ENCODE measurements around the gene PCSK7. TPM values are rescaled to one million over a fixed set of nuclear protein-coding genes. Genes with fewer than 3 reads are reported as not detected.
A peak's percentile ranks its signal among the peaks of the same experiment; 100 is the strongest.

Gene PCSK7
- total RNA-seq, 1 experiment from 2014 or later: 50.7 TPM

DNA sequence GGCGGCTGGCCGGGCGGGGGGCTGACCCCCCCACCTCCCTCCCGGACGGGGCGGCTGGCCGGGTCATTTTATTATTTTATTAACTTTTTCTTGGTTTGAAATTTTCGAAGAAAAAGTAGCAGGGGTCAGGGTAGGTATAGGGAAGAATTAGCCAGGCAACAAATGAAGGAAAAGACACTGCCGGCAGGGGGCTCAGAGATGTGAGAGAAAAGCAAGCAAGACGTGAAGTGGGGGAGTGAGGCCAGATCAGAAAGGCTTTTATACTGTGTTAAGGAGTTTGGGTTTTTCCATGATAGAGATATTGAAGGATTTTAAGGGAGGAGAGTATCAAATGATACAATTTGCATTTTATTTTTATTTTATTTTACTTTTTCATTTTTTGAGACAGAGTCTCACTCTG, 19.6 kb upstream of the PCSK7 start:
- H3K56ac ChIP-seq (ENCODE audit: insufficient read length, low read depth, low read length): no peak overlapping the region
- Mint-ChIP-seq H3K4me3 (no peak overlapping the region), H3K27ac (peak overlapping the region in 1 of 3 experiments; percentile 31; a peak in 1 of 7 replicates), H3K4me1 (peaks cover 0 to 2% of the 10 kb centered on the region in 2 experiments; a peak in 2 of 4 replicates), H3K36me3 (ENCODE audit: insufficient read depth in 1 of 3, low read depth in 3 of 3) (peaks cover 21 to 53% (median 45%) of the 10 kb centered on the region in 3 experiments), H3K27me3 (ENCODE audit: low read depth) (no peaks in the 10 kb centered on the region), H3K9me3 (no peaks in the 10 kb centered on the region; a peak in 1 of 5 replicates)
- H3K27ac ChIP-seq (ENCODE audit: insufficient read length, low read depth, low read length): no peak overlapping the region
- no peak overlapping the region for H3T11ph ChIP-seq (ENCODE audit: low read length)
- H3K4me1 ChIP-seq (ENCODE audit: insufficient read depth, low read length): no peaks in the 10 kb centered on the region
- H2BK20ac ChIP-seq (ENCODE audit: low read depth, low read length, poor library complexity, severe bottlenecking): no peak overlapping the region
- no peak overlapping the region for H2AK5ac ChIP-seq (ENCODE audit: insufficient read length, low read length)
- no peak overlapping the region for H3K9ac ChIP-seq (ENCODE audit: extremely low read depth, insufficient read length, low read length)
- H4K91ac ChIP-seq (ENCODE audit: insufficient read length, low read depth, low read length): no peak overlapping the region
- H3K27me3 ChIP-seq (ENCODE audit: insufficient read depth, low read length): no peaks in the 10 kb centered on the region
- no peak overlapping the region for H2AFZ ChIP-seq (ENCODE audit: low read length)
- no peak overlapping the region for H2BK15ac ChIP-seq (ENCODE audit: low read depth, low read length)
- H4K8ac ChIP-seq (replicated peaks; ENCODE audit: insufficient read length, low read depth, low read length): no peak overlapping the region
- no peaks in the 10 kb centered on the region for H4K20me1 ChIP-seq (ENCODE audit: control insufficient read depth, insufficient read depth, insufficient read length)
- H3K9me3 ChIP-seq (ENCODE audit: control insufficient read depth, low read depth, low read length): no peaks in the 10 kb centered on the region
- no peak overlapping the region for H3K14ac ChIP-seq (ENCODE audit: insufficient read depth, low read length)
- no peak overlapping the region for H2BK120ac ChIP-seq (ENCODE audit: low read depth, low read length, poor library complexity, severe bottlenecking)
- no peak overlapping the region for H3K4ac ChIP-seq (ENCODE audit: low read depth, low read length)
- H3K4me2 ChIP-seq (ENCODE audit: insufficient read depth, insufficient read length, low read length): no peak overlapping the region
- WGBS (ENCODE audit: extremely low coverage, insufficient read length, low lambda C conversion rate): no CpG with 5 or more reads among the region's 10 CpGs
- no peak overlapping the region for H3K23ac ChIP-seq (ENCODE audit: insufficient read length, low read depth, low read length)
- no peaks in the 10 kb centered on the region for H3K23me2 ChIP-seq (ENCODE audit: insufficient read length, low read depth, low read length, poor library complexity, severe bottlenecking)
- TF ChIP-seq, protein P1, sequence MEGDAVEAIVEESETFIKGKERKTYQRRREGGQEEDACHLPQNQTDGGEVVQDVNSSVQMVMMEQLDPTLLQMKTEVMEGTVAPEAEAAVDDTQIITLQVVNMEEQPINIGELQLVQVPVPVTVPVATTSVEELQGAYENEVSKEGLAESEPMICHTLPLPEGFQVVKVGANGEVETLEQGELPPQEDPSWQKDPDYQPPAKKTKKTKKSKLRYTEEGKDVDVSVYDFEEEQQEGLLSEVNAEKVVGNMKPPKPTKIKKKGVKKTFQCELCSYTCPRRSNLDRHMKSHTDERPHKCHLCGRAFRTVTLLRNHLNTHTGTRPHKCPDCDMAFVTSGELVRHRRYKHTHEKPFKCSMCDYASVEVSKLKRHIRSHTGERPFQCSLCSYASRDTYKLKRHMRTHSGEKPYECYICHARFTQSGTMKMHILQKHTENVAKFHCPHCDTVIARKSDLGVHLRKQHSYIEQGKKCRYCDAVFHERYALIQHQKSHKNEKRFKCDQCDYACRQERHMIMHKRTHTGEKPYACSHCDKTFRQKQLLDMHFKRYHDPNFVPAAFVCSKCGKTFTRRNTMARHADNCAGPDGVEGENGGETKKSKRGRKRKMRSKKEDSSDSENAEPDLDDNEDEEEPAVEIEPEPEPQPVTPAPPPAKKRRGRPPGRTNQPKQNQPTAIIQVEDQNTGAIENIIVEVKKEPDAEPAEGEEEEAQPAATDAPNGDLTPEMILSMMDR (conservative IDR thresholded peaks at IDR 0.05): no peak
- H2BK12ac ChIP-seq (ENCODE audit: insufficient read length, low read depth, low read length): no peak overlapping the region
- no peak overlapping the region for H2BK5ac ChIP-seq (ENCODE audit: insufficient read length, low read length)
- no peak overlapping the region for H4K5ac ChIP-seq (ENCODE audit: insufficient read length, low read depth, low read length)
- no peaks in the 10 kb centered on the region for H3K79me1 ChIP-seq (ENCODE audit: insufficient read depth, low read depth, low read length, poor library complexity, severe bottlenecking)
- H3K18ac ChIP-seq (ENCODE audit: insufficient read length, low read depth, low read length): no peak overlapping the region
- H3K79me2 ChIP-seq (ENCODE audit: insufficient read depth, low read length): no peaks in the 10 kb centered on the region
- no peak for DNase-seq
